HUES48 (cell line): ENCODE results near the gene ZNF474.

Source experiments
- H3K27ac ChIP-seq: one replicate; pipeline ENCODE4 v1.7.0; 2013; ENCODE audit warnings: low read depth, low read length, inconsistent platforms
- H3K27me3 ChIP-seq: 2 replicates; pipeline ENCODE4 v1.6.1; 2013; ENCODE audit warnings: mild to moderate bottlenecking, low read length; ENCODE audit not compliant: control insufficient read depth, insufficient read depth
- H3K36me3 ChIP-seq: 2 replicates; pipeline ENCODE4 v1.6.1; 2013; ENCODE audit warnings: low read length; ENCODE audit not compliant: control insufficient read depth, insufficient read depth
- H3K4me1 ChIP-seq: 2 replicates; pipeline ENCODE4 v1.6.1; 2013; ENCODE audit warnings: mild to moderate bottlenecking, low read length; ENCODE audit not compliant: control insufficient read depth, insufficient read depth
- H3K4me3 ChIP-seq: 2 replicates; pipeline ENCODE4 v1.5.1; 2013; ENCODE audit warnings: mild to moderate bottlenecking, low read depth, low read length
- H3K9ac ChIP-seq: 2 replicates; pipeline ENCODE4 v1.6.1; 2013; ENCODE audit warnings: mild to moderate bottlenecking, low read depth, low read length, moderate library complexity
- H3K9me3 ChIP-seq: 2 replicates; pipeline ENCODE4 v1.6.1; 2013; ENCODE audit warnings: low read length; ENCODE audit not compliant: control insufficient read depth, insufficient read depth

Gene ZNF474

GRCh38 chr5:122140900-122141299, 11.6 kb downstream of the ZNF474 start:
- Histone ChIP-seq H3K27me3 (no peaks in the 10 kb centered on the region), H3K27ac (no peak overlapping the region), H3K9ac (no peak overlapping the region), H3K4me1 (no peaks in the 10 kb centered on the region), H3K4me3 (no peak overlapping the region), H3K36me3 (no peaks in the 10 kb centered on the region), H3K9me3 (no peaks in the 10 kb centered on the region)

DNA sequence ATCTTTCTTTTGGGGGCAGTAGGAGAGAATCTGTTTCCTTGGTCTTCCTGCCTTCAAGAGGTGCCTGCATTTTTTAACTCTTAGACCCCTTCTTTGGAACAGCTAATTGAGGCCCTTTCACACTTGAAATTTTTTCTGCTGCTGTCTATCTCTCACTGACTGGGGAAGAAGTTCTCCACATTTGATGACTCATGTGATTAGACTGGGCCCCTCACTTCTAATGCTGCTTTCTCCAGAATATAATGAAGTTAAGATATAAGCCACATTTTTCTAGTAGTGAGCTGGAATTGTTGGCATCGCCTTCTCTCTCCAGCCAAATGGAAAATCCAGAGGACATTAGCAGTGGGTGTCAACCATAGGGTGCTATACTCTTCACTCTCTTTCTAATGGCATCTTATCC, 12.4 kb downstream of the ZNF474 start:
- Histone ChIP-seq H3K36me3 (no peaks in the 10 kb centered on the region), H3K4me1 (no peaks in the 10 kb centered on the region), H3K4me3 (no peak overlapping the region), H3K9me3 (no peaks in the 10 kb centered on the region), H3K27ac (no peak overlapping the region), H3K27me3 (no peaks in the 10 kb centered on the region), H3K9ac (no peak overlapping the region)

GRCh38 chr5:122142480-122143164, 13.3 kb downstream of the ZNF474 start:
- Histone ChIP-seq H3K36me3 (no peaks in the 10 kb centered on the region), H3K9me3 (no peaks in the 10 kb centered on the region), H3K27ac (no peak overlapping the region), H3K9ac (no peak overlapping the region), H3K27me3 (no peaks in the 10 kb centered on the region), H3K4me1 (no peaks in the 10 kb centered on the region), H3K4me3 (no peak overlapping the region)

GRCh38 chr5:122144236-122144635, 14.9 kb downstream of the ZNF474 start:
- H3K36me3 ChIP-seq = no peaks in the 10 kb centered on the region
- no peak overlapping the region for H3K27ac ChIP-seq
- H3K9me3 ChIP-seq = no peaks in the 10 kb centered on the region
- no peaks in the 10 kb centered on the region for H3K27me3 ChIP-seq
- no peak overlapping the region for H3K9ac ChIP-seq
- H3K4me3 ChIP-seq = no peak overlapping the region
- no peaks in the 10 kb centered on the region for H3K4me1 ChIP-seq

GRCh38 chr5:122145906-122146305, 16.6 kb downstream of the ZNF474 start:
- H3K27me3 ChIP-seq = no peaks in the 10 kb centered on the region
- H3K4me1 ChIP-seq = no peaks in the 10 kb centered on the region
- no peak overlapping the region for H3K27ac ChIP-seq
- H3K36me3 ChIP-seq = no peaks in the 10 kb centered on the region
- no peaks in the 10 kb centered on the region for H3K9me3 ChIP-seq
- no peak overlapping the region for H3K4me3 ChIP-seq
- no peak overlapping the region for H3K9ac ChIP-seq

- no peaks in the 10 kb centered on the region for H3K27me3 ChIP-seq
- no peaks in the 10 kb centered on the region for H3K9me3 ChIP-seq
- H3K36me3 ChIP-seq = no peaks in the 10 kb centered on the region
- no peak overlapping the region for H3K9ac ChIP-seq
- no peaks in the 10 kb centered on the region for H3K4me1 ChIP-seq
- no peak overlapping the region for H3K4me3 ChIP-seq
- no peak overlapping the region for H3K27ac ChIP-seq
These were observed 20.2 kb downstream of the ZNF474 start for GRCh38 chr5:122149321-122150090.

DNA sequence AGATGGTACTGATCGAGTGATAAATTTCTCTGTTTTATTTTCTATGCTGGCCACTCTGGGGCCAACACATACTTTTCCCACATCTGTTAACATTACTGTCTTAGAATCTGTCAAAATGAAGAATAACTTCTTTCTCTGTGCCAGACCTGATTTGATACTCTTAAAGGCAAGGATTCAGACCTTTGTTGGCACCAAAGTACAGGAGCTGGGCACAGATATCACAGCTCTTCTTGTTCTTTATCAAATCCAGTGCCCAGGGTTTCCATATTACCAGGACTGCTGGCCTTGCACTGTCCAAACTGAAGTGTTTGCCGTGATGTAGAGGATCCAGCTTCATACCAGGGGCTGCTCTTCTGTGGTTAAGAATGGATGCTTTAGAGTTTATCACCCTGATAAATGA, 20.9 kb downstream of the ZNF474 start:
- no peak overlapping the region for H3K4me3 ChIP-seq
- H3K9me3 ChIP-seq = no peaks in the 10 kb centered on the region
- H3K4me1 ChIP-seq = no peaks in the 10 kb centered on the region
- H3K9ac ChIP-seq = no peak overlapping the region
- H3K36me3 ChIP-seq = no peaks in the 10 kb centered on the region
- no peaks in the 10 kb centered on the region for H3K27me3 ChIP-seq
- no peak overlapping the region for H3K27ac ChIP-seq

GRCh38 chr5:122151640-122152039, 22.3 kb downstream of the ZNF474 start:
- no peak overlapping the region for H3K4me3 ChIP-seq
- H3K27me3 ChIP-seq = no peaks in the 10 kb centered on the region
- no peak overlapping the region for H3K9ac ChIP-seq
- H3K27ac ChIP-seq = no peak overlapping the region
- H3K36me3 ChIP-seq = no peaks in the 10 kb centered on the region
- no peaks in the 10 kb centered on the region for H3K4me1 ChIP-seq
- H3K9me3 ChIP-seq = no peaks in the 10 kb centered on the region

DNA sequence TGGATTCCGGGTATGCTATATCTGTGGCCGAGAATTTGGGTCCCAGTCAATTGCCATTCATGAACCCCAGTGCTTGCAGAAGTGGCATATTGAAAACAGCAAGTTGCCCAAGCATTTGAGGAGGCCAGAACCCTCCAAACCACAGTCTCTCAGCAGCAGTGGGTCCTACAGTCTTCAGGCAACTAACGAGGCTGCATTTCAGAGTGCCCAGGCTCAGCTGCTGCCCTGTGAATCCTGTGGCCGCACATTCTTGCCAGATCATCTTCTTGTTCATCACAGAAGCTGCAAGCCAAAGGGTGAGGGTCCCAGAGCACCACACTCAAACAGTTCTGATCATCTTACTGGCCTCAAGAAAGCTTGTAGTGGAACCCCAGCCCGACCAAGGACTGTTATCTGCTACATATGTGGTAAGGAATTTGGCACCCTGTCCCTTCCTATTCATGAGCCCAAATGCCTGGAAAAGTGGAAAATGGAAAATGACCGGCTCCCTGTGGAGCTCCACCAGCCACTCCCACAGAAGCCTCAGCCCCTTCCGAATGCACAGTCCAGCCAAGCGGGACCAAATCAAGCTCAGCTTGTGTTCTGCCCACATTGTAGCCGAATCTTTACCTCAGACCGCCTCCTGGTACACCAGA, 23.0 kb downstream of the ZNF474 start:
- H3K9me3 ChIP-seq = no peaks in the 10 kb centered on the region
- no peaks in the 10 kb centered on the region for H3K36me3 ChIP-seq
- no peak overlapping the region for H3K27ac ChIP-seq
- no peaks in the 10 kb centered on the region for H3K4me1 ChIP-seq
- no peaks in the 10 kb centered on the region for H3K27me3 ChIP-seq
- H3K4me3 ChIP-seq = no peak overlapping the region
- H3K9ac ChIP-seq = no peak overlapping the region

DNA sequence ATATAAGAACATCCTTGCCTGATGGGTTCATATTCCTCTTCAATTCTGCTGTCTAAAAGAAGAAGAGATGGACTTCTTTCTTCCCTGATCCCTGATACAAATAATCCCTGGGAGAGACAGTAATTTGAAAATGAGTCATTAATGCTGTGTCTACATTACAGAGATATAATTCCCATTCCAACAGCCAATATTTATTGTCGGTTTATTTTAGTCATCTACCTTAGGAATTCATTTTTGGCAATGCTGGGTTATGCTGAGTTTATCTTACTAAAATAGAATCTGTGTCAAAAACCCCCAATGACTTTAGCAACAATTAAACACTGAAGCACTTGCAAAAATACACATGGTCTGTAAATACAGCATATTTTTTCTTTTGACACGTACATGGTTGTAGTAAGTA, 23.9 kb downstream of the ZNF474 start:
- no peaks in the 10 kb centered on the region for H3K9me3 ChIP-seq
- H3K9ac ChIP-seq = no peak overlapping the region
- no peak overlapping the region for H3K27ac ChIP-seq
- no peaks in the 10 kb centered on the region for H3K36me3 ChIP-seq
- H3K27me3 ChIP-seq = no peaks in the 10 kb centered on the region
- no peak overlapping the region for H3K4me3 ChIP-seq
- H3K4me1 ChIP-seq = no peaks in the 10 kb centered on the region

GRCh38 chr5:122153774-122154173, 24.4 kb downstream of the ZNF474 start:
- H3K4me1 ChIP-seq = no peaks in the 10 kb centered on the region
- no peak overlapping the region for H3K9ac ChIP-seq
- no peaks in the 10 kb centered on the region for H3K27me3 ChIP-seq
- no peak overlapping the region for H3K4me3 ChIP-seq
- no peak overlapping the region for H3K27ac ChIP-seq
- no peaks in the 10 kb centered on the region for H3K9me3 ChIP-seq
- H3K36me3 ChIP-seq = no peaks in the 10 kb centered on the region
